Activated CD4-positive, alpha-beta T cell treated with anti-CD3 and anti-CD28 coated beads for 48 hours (primary cell): Measurements from ENCODE around the gene SINHCAF.
A peak's percentile ranks its signal among the peaks of the same experiment; 100 is the strongest.
"Not testable (repeated sequence)": the region's sequence is repeated elsewhere in the genome, so short reads cannot be mapped to it uniquely, and the experiment has no call there.

Source experiments
- DNase-seq: peaks from one replicate; pipeline ENCODE4 v3.0.0-alpha.2; 2020

The SINHCAF gene

GRCh38 chr12:31260840-31261239 is 65.1 kb downstream of the SINHCAF start:
- no peak for DNase-seq

- DNase-seq, result no peak
Measured at GRCh38 chr12:31259136-31259886, 66.6 kb downstream of the SINHCAF start.

DNA sequence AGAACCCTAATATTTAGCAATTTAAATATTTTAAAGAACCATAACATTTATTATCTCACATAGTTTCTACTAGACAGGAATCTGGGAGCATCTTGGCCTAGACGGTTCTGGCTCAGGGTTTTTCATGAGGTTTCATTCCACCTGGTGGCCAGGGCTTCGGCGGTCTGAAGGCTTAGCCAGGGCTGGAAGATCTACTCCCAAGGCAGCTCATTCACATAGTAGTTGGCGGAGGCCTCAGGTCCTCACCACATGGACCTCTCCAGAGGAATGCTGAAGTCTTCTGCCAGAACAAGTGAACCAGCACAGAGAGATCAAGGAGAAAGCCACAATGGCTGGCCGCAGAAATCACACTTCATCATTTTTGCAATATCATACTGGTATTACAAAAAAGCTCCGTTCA is 68.2 kb downstream of the SINHCAF start:
- DNase-seq, result no peak

GRCh38 chr12:31251707-31252611 is 74.0 kb downstream of the SINHCAF start:
- DNase-seq, result peak; percentile 9

- no peak for DNase-seq
Measured at GRCh38 chr12:31250179-31250578, 75.8 kb downstream of the SINHCAF start.

DNA sequence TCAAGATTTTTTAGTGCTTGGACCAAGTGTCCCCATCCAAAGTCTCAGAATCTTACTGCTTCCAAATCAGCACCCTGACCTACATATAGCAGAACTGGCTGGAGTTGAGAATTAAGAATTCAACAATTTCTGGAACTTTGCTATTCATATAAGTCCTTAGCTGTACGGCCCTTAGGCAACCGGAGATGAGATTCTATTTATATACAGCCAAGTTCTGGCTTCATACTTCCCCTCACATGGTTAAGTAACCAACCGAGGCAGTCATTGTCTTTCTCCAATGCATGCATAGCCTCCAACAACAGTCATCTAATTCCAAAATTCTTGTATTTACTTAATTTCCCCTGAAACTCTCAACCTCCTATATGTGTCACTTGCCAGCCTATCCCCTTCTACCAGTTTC is 76.6 kb downstream of the SINHCAF start:
- no peak for DNase-seq

- no peak for DNase-seq
Measured at GRCh38 chr12:31248815-31249214, 77.1 kb downstream of the SINHCAF start.

GRCh38 chr12:31248337-31248736 is 77.6 kb downstream of the SINHCAF start:
- no peak for DNase-seq

- DNase-seq, result no peak
Measured at GRCh38 chr12:31246470-31246850, 79.5 kb downstream of the SINHCAF start.

DNA sequence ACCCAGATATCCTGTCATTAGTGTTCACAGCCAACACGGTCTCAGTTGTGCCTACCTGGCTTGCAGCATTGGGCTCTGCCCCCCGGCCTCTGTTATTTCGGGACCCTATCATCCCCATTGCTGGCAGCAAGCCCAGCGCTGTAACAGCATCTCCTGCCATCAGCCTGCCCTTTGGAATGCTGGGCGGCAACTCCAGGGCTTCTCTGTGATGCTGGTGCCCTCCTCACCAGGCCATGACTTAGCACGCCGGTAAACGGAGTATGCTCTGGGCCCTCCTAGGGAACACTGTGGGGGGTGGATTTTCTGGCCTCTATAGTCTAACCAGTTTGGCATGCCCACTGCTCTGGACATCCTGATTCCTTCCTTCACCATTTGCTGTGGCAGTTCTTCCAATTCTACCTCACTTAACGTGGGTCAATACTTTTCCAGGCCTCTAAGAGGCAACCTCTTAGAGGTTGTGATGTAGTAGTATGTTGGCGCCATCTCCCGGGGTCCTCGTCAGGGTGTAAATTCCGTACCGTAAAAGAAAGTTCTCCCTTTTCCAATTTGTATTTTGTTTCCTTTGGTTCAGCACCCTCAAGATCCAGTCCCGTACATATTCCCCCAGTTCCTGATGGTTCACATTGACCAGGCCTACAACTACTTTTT is 80.0 kb downstream of the SINHCAF start:
- DNase-seq, result no peak

GRCh38 chr12:31242418-31242817 is 83.5 kb downstream of the SINHCAF start:
- DNase-seq, result not testable (repeated sequence)

DNA sequence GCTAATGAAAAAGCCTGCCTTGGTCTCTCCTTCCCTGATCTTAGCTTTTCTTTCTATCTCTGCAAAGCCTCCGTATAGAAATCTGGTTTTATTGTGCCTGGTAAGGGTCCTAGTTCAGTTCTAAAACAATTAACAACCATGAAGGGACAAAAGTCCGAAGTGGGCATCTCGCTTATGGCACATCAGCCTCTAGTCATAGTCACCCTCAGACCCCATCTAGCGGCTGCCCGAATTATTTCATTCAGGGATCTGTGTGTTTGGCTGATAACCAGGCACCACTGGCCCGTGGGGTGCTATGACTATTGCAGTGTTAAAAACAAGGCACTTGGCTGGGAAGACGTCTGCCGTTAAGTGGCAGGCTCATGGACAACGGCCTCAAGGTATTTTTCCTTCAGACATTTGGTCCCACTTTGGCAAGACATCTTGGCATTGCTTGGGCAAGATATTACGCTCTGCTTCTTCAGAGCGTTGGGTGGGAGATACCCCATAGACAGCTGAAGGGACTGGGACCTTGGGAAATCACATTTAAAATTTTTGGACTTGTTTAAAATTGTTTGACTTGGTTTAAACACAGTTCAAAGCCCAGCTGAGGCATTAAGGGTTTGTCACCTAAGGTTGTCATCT is 87.1 kb downstream of the SINHCAF start:
- DNase-seq, result peak; percentile 76

DNA sequence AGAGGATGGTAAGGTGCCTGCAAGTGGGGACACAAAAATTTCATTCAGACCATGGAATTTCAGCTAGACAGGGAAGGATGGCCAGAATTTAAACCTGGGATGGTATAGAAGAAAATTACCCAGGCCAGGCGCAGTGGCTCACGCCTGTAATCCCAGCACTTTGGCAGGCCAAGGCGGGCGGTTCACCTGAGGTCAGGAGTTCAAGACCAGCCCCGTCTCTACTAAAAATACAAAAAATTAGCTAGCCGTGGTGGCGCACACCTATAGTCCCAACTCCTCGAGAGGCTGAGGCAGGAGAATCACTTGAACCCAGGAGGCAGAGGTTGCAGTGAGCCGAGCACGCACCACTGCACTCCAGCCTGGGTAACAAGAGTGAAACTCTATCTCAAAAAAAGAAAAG is 87.6 kb downstream of the SINHCAF start:
- not testable (repeated sequence) for DNase-seq

DNA sequence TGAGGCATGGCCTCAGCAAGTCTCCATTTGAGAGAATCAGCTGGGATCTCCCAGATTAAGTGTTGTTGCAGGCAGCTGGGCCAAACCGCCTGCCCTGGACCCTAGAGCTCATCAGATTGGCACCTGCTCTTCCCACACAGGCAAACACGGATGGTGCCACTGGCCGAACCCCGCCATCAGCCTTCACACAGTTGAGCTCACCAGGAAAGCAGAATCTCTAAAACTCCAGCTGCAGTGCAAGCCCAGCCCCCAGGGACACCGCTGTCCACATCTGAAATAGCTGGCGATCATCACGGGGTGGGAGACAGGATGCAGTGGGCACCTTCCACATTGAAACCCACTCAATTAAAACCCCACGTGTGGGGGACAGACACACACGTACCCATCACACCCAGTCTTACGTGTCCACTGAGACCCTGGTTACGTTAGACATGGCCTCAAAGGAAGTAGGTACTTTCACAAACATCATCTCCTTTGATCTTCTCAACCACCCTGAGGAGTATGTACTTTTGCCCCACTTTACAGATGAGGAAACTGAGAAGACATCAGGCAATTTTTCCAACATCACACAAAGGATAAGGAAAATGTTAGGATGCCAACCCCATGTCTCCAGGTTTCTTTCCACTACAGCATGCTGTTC is 88.8 kb downstream of the SINHCAF start:
- no peak for DNase-seq

- no peak for DNase-seq
Measured at GRCh38 chr12:31235868-31236395, 90.0 kb downstream of the SINHCAF start.

DNA sequence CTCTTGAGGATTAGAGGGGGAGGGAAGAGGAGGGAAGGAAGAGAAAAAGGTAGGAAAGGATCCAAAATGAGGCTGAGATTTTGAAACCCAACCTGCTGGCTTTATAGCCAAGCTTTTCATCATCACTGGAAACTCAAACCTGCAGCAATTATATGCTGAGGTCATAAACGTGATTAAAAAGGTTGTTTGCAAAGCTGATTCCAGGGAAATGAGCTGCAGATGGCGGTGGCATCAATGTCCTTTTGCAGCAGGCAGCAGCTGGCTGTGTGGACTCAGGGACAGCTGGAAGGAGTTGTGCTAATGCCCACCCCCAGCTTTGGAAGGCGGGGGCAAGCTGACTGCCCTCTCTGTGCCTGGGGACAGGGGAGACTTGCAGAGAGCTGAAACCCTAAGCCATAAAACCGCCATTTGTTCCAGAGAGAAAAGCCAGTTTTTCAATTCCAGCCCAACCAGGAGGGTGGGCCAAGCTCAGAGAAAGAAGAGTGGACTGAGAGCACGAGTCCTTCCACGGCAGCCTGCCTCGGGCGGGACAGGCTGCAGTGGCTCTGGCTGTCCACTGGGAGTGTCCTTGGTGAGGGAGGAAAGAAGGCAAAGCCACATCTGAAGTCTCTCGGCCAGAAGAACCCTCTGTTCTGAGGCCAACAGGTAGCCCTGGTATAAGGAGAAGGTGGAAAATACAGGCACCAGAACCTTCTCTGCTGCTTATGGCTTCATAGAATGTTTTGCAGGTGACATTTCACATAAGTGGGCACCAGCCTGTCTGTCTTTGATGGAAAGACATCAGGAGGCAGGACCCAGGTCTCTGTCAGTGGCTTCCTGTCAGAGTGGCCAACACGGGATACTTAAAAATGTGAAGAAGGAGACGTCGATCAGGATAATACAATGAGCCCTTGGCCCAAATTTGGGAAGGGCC is 90.7 kb downstream of the SINHCAF start:
- DNase-seq, result no peak

DNA sequence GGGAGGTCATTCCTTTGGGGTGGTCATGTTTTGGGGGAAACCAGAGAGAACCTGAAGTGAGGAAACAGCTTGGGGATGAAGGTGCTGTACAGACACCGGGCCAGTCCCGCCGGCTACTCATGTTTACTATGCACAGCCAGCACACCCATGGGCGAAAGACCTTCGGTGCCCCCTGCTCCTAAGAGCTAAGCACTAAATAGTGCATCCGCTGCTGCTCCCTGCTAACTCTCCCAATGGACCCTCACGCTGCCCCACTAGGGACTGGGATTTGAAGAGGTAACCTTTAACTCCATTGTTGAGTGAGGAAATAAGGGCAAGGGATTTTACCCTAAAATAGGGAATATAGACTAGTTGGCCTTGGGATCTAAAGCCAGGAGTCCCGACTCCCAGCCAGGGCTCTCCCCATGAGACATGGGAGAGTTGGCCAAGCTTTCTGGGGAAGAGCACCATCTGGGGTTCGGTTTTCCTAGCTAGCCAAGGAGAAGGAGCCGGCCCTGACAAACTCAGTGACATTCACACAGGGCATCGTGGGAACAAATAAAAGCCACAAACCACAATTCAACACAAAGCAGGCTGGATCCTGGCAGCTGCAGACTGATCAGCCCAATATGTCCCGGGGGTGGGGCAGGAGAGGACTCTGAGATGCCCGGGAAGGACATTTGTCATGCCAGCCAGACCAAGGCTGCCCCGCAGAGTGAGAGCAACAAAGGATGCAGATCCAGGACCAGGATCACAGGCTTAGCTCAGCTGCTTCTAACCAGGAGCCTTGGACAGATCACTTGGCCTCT is 91.7 kb downstream of the SINHCAF start:
- no peak for DNase-seq

DNA sequence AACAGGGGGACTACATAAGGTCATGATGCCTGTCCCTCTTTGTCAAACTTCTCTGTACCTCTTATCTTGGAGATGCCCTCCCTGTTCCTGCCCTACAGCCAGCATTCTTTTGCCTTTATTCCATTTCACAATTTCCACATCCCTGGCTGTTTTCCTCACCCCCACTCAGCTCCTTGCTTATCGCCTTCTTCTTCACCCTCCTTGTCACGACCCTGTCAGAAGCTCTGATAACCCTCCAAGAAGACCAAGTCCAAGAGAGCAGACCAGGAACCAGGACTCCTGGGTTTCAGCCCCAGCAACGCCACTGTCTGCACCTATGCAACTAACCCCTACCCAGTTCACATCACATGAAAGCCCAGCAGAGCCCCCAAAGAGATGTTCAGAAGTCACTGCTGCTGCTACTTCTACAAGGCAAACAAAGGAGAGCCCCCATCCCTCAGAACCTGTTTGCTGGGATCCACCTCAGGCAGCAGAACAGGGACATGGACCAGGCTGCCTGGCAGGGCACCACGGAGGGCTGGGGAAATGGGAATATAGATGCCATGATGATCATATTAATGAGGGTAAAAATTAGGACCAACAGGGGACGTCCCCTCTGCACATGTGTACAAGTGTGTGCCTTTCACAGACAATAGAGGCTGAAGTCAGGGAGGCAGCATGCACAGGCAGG is 92.8 kb downstream of the SINHCAF start:
- no peak for DNase-seq

- no peak for DNase-seq
Measured at GRCh38 chr12:31232361-31232965, 93.5 kb downstream of the SINHCAF start.
